KOPT-K1 (cell line): Measurements from ENCODE around the gene TMPRSS4.

Experiments
- H3K27ac ChIP-seq: fragments of 200-600 bp; sonication (generic); 2 replicates; pipeline ENCODE4 v1.5.1; 2016; ENCODE audit warnings: antibody characterized with exemption, mild to moderate bottlenecking, low read depth, low read length; ENCODE audit not compliant: poor library complexity, severe bottlenecking
- H3K36me3 ChIP-seq: fragments of 200-600 bp; sonication (generic); 2 replicates; pipeline ENCODE4 v1.5.1; 2017; ENCODE audit warnings: antibody characterized with exemption, mild to moderate bottlenecking, low read length, moderate library complexity; ENCODE audit not compliant: insufficient read depth
- H3K9me3 ChIP-seq: fragments of 200-600 bp; sonication (generic); 2 replicates; pipeline ENCODE4 v1.5.1; 2017; ENCODE audit warnings: antibody characterized with exemption, low read length, mild to moderate bottlenecking; ENCODE audit not compliant: insufficient read depth, poor library complexity, severe bottlenecking

TMPRSS4 gene

GRCh38 chr11:118120793-118121192 is 43.9 kb downstream of the TMPRSS4 start:
- H3K27ac ChIP-seq, result no peak overlapping the region
- H3K36me3 ChIP-seq, result no peaks in the 10 kb centered on the region
- peaks cover 6% of the 10 kb centered on the region for H3K9me3 ChIP-seq

GRCh38 chr11:118124929-118125535 is 48.2 kb downstream of the TMPRSS4 start:
- Histone ChIP-seq H3K27ac (no peak overlapping the region), H3K9me3 (peaks cover 6% of the 10 kb centered on the region), H3K36me3 (no peaks in the 10 kb centered on the region)

GRCh38 chr11:118126082-118126838 is 49.4 kb downstream of the TMPRSS4 start:
- Histone ChIP-seq H3K9me3 (no peaks in the 10 kb centered on the region), H3K27ac (no peak overlapping the region), H3K36me3 (no peaks in the 10 kb centered on the region)

GRCh38 chr11:118128310-118128709 is 51.4 kb downstream of the TMPRSS4 start:
- Histone ChIP-seq H3K9me3 (no peaks in the 10 kb centered on the region), H3K27ac (no peak overlapping the region), H3K36me3 (no peaks in the 10 kb centered on the region)

- Histone ChIP-seq H3K36me3 (no peaks in the 10 kb centered on the region), H3K27ac (no peak overlapping the region), H3K9me3 (no peaks in the 10 kb centered on the region)
These were observed 52.0 kb downstream of the TMPRSS4 start for GRCh38 chr11:118128721-118129470.

GRCh38 chr11:118129471-118130172 is 52.7 kb downstream of the TMPRSS4 start:
- Histone ChIP-seq H3K36me3 (no peaks in the 10 kb centered on the region), H3K27ac (no peak overlapping the region), H3K9me3 (no peaks in the 10 kb centered on the region)

GRCh38 chr11:118132385-118133151 is 55.7 kb downstream of the TMPRSS4 start:
- Histone ChIP-seq H3K27ac (no peak overlapping the region), H3K36me3 (no peaks in the 10 kb centered on the region), H3K9me3 (no peaks in the 10 kb centered on the region)

GRCh38 chr11:118133816-118134215 is 56.9 kb downstream of the TMPRSS4 start:
- H3K36me3 ChIP-seq, result no peaks in the 10 kb centered on the region
- no peaks in the 10 kb centered on the region for H3K9me3 ChIP-seq
- H3K27ac ChIP-seq, result no peak overlapping the region

- Histone ChIP-seq H3K9me3 (no peaks in the 10 kb centered on the region), H3K27ac (no peak overlapping the region)
These were observed 58.3 kb downstream of the TMPRSS4 start for GRCh38 chr11:118135051-118135795.

GRCh38 chr11:118135796-118136165 is 58.9 kb downstream of the TMPRSS4 start:
- Histone ChIP-seq H3K9me3 (no peaks in the 10 kb centered on the region), H3K36me3 (no peaks in the 10 kb centered on the region), H3K27ac (no peak overlapping the region)

More at GRCh38 chr11:118135051-118135795, 58.3 kb downstream of the TMPRSS4 start:
- H3K36me3 ChIP-seq, result no peaks in the 10 kb centered on the region

- H3K9me3 ChIP-seq, result no peaks in the 10 kb centered on the region
- H3K36me3 ChIP-seq, result no peaks in the 10 kb centered on the region
- no peak overlapping the region for H3K27ac ChIP-seq
These were observed 59.5 kb downstream of the TMPRSS4 start for GRCh38 chr11:118136341-118136740.

GRCh38 chr11:118136801-118137200 is 59.9 kb downstream of the TMPRSS4 start:
- Histone ChIP-seq H3K27ac (no peak overlapping the region), H3K36me3 (no peaks in the 10 kb centered on the region), H3K9me3 (no peaks in the 10 kb centered on the region)

GRCh38 chr11:118138839-118139420 is 62.1 kb downstream of the TMPRSS4 start:
- no peaks in the 10 kb centered on the region for H3K36me3 ChIP-seq
- no peak overlapping the region for H3K27ac ChIP-seq
- H3K9me3 ChIP-seq, result no peaks in the 10 kb centered on the region
